ENCODE measurements around the gene PNPLA7. TPM values are rescaled to one million over a fixed set of nuclear protein-coding genes. Genes with fewer than 3 reads are reported as not detected.
"Not testable (repeated sequence)": the region's sequence is repeated elsewhere in the genome, so short reads cannot be mapped to it uniquely, and the experiment has no call there.

PNPLA7 gene
- total RNA-seq, 4 donors from 2014 or later = 12.2 to 97.0 (median 33.3) TPM

- no peaks in the 10 kb centered on the region for H3K27me3 ChIP-seq
- DNase-seq (ENCODE audit: low spot score in 2 of 2) = no peak
- WGBS = 83% methylated on average over 1 of the region's 5 CpGs
- peaks cover 22% of the 10 kb centered on the region for H3K4me1 ChIP-seq
- no peak for TF ChIP-seq CTCF (IDR thresholded peaks at IDR 0.05)
- no peak for TF ChIP-seq POLR2A (IDR thresholded peaks at IDR 0.05)
- H3K36me3 ChIP-seq = no peaks in the 10 kb centered on the region
- no peak overlapping the region for H3K4me3 ChIP-seq
- no peaks in the 10 kb centered on the region for H3K9me3 ChIP-seq
- H3K27ac ChIP-seq = no peak overlapping the region
Observed at GRCh38 chr9:137415451-137415850, 134.8 kb downstream of the PNPLA7 start.

- Histone ChIP-seq H3K4me1 (peaks cover 26% of the 10 kb centered on the region), H3K27me3 (no peaks in the 10 kb centered on the region), H3K9me3 (no peaks in the 10 kb centered on the region), H3K4me3 (no peak overlapping the region), H3K36me3 (no peaks in the 10 kb centered on the region), H3K27ac (peak overlapping the region; percentile 60)
- DNase-seq (ENCODE audit: low spot score in 2 of 2) = no peak
- 72% methylated on average over 10 of the region's 10 CpGs for WGBS
- TF ChIP-seq CTCF (IDR thresholded peaks at IDR 0.05) (no peak), POLR2AphosphoS5 (IDR thresholded peaks at IDR 0.05) (no peak), EP300 (IDR thresholded peaks at IDR 0.05) (no peak), POLR2A (IDR thresholded peaks at IDR 0.05) (no peak)
Observed at GRCh38 chr9:137412431-137412830, 137.8 kb downstream of the PNPLA7 start.

GRCh38 chr9:137411645-137412380, 138.4 kb downstream of the PNPLA7 start:
- Histone ChIP-seq H3K27ac (peak overlapping the region; percentile 60), H3K4me3 (peak overlapping the region; percentile 11), H3K36me3 (no peaks in the 10 kb centered on the region), H3K27me3 (no peaks in the 10 kb centered on the region), H3K4me1 (peaks cover 32% of the 10 kb centered on the region), H3K9me3 (no peaks in the 10 kb centered on the region)
- WGBS = 48% methylated on average over 23 of the region's 30 CpGs
- DNase-seq (ENCODE audit: low spot score in 2 of 2) = no peak
- no peak for TF ChIP-seq POLR2AphosphoS5 (IDR thresholded peaks at IDR 0.05)
- no peak for TF ChIP-seq CTCF (IDR thresholded peaks at IDR 0.05)
- no peak for TF ChIP-seq EP300 (IDR thresholded peaks at IDR 0.05)
- TF ChIP-seq POLR2A (IDR thresholded peaks at IDR 0.05) = no peak

- no peaks in the 10 kb centered on the region for H3K27me3 ChIP-seq
- no peak for TF ChIP-seq EP300 (IDR thresholded peaks at IDR 0.05)
- no peaks in the 10 kb centered on the region for H3K9me3 ChIP-seq
- WGBS = no CpG with 5 or more reads among the region's 17 CpGs
- no peaks in the 10 kb centered on the region for H3K36me3 ChIP-seq
- H3K4me3 ChIP-seq = peak overlapping the region; percentile 11
- peaks cover 37% of the 10 kb centered on the region for H3K4me1 ChIP-seq
- H3K27ac ChIP-seq = peak overlapping the region; percentile 19
- DNase-seq (ENCODE audit: low spot score in 2 of 2) = no peak
Observed at GRCh38 chr9:137411260-137411644, 138.9 kb downstream of the PNPLA7 start.

- TF ChIP-seq POLR2AphosphoS5 (IDR thresholded peaks at IDR 0.05) (no peak), POLR2A (IDR thresholded peaks at IDR 0.05) (no peak)
- H3K9me3 ChIP-seq = no peaks in the 10 kb centered on the region
- peaks cover 38% of the 10 kb centered on the region for H3K4me1 ChIP-seq
- H3K36me3 ChIP-seq = no peaks in the 10 kb centered on the region
- no peak for DNase-seq (ENCODE audit: low spot score in 2 of 2)
- no peaks in the 10 kb centered on the region for H3K27me3 ChIP-seq
- H3K27ac ChIP-seq = peak overlapping the region; percentile 19
- WGBS = 83% methylated on average over 7 of the region's 15 CpGs
- H3K4me3 ChIP-seq = peak overlapping the region; percentile 11
Observed at GRCh38 chr9:137410891-137411249, 139.3 kb downstream of the PNPLA7 start.

- not testable (repeated sequence) for H3K27me3 ChIP-seq; H3K9me3 ChIP-seq; DNase-seq (ENCODE audit: low spot score in 2 of 2); H3K27ac ChIP-seq; H3K36me3 ChIP-seq; H3K4me3 ChIP-seq
- 81% methylated on average over 18 of the region's 18 CpGs for WGBS
- peaks cover 38% of the 10 kb centered on the region for H3K4me1 ChIP-seq
Observed at GRCh38 chr9:137410236-137410890, 139.8 kb downstream of the PNPLA7 start.

Other genes with a start within 250 kb of the PNPLA7 start
- gene NRARP, start 248.1 kb downstream of the PNPLA7 start, total RNA-seq = 10 to 100 TPM; 25.3 to 69.0 (median 65.5) TPM
- gene EXD3, start 127.2 kb downstream of the PNPLA7 start, total RNA-seq = 10 to 100 TPM in 3 of 4 donors, 1 to 10 TPM in 1; 7.3 to 54.0 (median 16.4) TPM
- 1 to 10 TPM; 2.2 to 7.6 (median 4.0) TPM for gene NOXA1, start 127.0 kb downstream of the PNPLA7 start, total RNA-seq
- not detected for gene ENTPD8, start 109.0 kb downstream of the PNPLA7 start, total RNA-seq
- 10 to 100 TPM; 36.1 to 48.1 (median 39.8) TPM for gene NSMF, start 91.1 kb downstream of the PNPLA7 start, total RNA-seq
- 10 to 100 TPM; 44.1 to 70.0 (median 55.3) TPM for gene MRPL41, start 1.5 kb upstream of the PNPLA7 start, total RNA-seq
- 10 to 100 TPM; 26.8 to 64.8 (median 34.1) TPM for gene DPH7, start 28.5 kb upstream of the PNPLA7 start, total RNA-seq
- 10 to 100 TPM; 19.2 to 39.4 (median 28.3) TPM for gene ZMYND19, start 40.1 kb upstream of the PNPLA7 start, total RNA-seq
- 100 to 1,000 TPM in 1 of 4 donors, 10 to 100 TPM in 3; 79.2 to 143 (median 85.8) TPM for gene ARRDC1, start 55.3 kb upstream of the PNPLA7 start, total RNA-seq
- gene EHMT1, start 68.6 kb upstream of the PNPLA7 start, total RNA-seq = 100 to 1,000 TPM in 1 of 4 donors, 10 to 100 TPM in 3; 77.1 to 149 (median 86.6) TPM

Measured in suprapubic skin (tissue), 4 donors.